H9 (cell line): ENCODE results near the gene FARS2. TPM values are rescaled to one million over a fixed set of nuclear protein-coding genes. Genes with fewer than 3 reads are reported as not detected.

Experiments used
- DNase-seq: peaks from one replicate; pipeline ENCODE4 v3.0.0-alpha.2; 2017
- H2AFZ ChIP-seq: one replicate; pipeline ENCODE4 v1.6.1; 2013; ENCODE audit warnings: mild to moderate bottlenecking, low read length, control low read depth, moderate library complexity
- H2AK5ac ChIP-seq: 2 replicates; pipeline ENCODE4 v1.6.1; 2013; ENCODE audit warnings: low read length, control low read depth, mixed read lengths; ENCODE audit not compliant: insufficient read length
- H2BK120ac ChIP-seq: one replicate; pipeline ENCODE4 v1.6.1; 2013; ENCODE audit warnings: low read depth, mild to moderate bottlenecking, low read length, control low read depth, inconsistent platforms; ENCODE audit not compliant: poor library complexity, severe bottlenecking
- H2BK12ac ChIP-seq: 2 replicates; pipeline ENCODE4 v1.6.1; 2013; ENCODE audit warnings: low read length, control low read depth, mixed read lengths, low read depth; ENCODE audit not compliant: insufficient read length
- H2BK15ac ChIP-seq: 2 replicates; pipeline ENCODE4 v1.6.1; 2013; ENCODE audit warnings: low read depth, low read length, control low read depth
- H2BK20ac ChIP-seq: one replicate; pipeline ENCODE4 v1.6.1; 2013; ENCODE audit warnings: low read depth, mild to moderate bottlenecking, low read length, control low read depth, inconsistent platforms; ENCODE audit not compliant: poor library complexity, severe bottlenecking
- H2BK5ac ChIP-seq: 2 replicates; pipeline ENCODE4 v1.6.1; 2013; ENCODE audit warnings: low read length, control low read depth, mixed read lengths; ENCODE audit not compliant: insufficient read length
- H3K14ac ChIP-seq: 2 replicates; pipeline ENCODE4 v1.6.1; 2013; ENCODE audit warnings: low read length, control low read depth; ENCODE audit not compliant: insufficient read depth
- H3K18ac ChIP-seq: 2 replicates; pipeline ENCODE4 v1.6.1; 2013; ENCODE audit warnings: low read depth, mild to moderate bottlenecking, mixed read lengths, low read length, control low read depth; ENCODE audit not compliant: insufficient read length
- H3K23ac ChIP-seq: 2 replicates; pipeline ENCODE4 v1.6.1; 2013; ENCODE audit warnings: low read length, control low read depth, mixed read lengths, low read depth; ENCODE audit not compliant: insufficient read length
- H3K23me2 ChIP-seq: 2 replicates; pipeline ENCODE4 v1.6.1; 2013; ENCODE audit warnings: low read depth, mild to moderate bottlenecking, mixed read lengths, low read length, control low read depth; ENCODE audit not compliant: insufficient read length, poor library complexity, severe bottlenecking
- H3K27ac ChIP-seq: 2 replicates; pipeline ENCODE4 v1.5.1; 2013; ENCODE audit warnings: low read length, control low read depth, mixed read lengths, low read depth; ENCODE audit not compliant: insufficient read length
- H3K27me3 ChIP-seq: 2 replicates; pipeline ENCODE4 v1.6.1; 2013; ENCODE audit warnings: low read length, control low read depth, inconsistent platforms; ENCODE audit not compliant: insufficient read depth
- H3K4ac ChIP-seq: 2 replicates; pipeline ENCODE4 v1.6.1; 2013; ENCODE audit warnings: low read depth, mild to moderate bottlenecking, control low read depth, inconsistent platforms, low read length, moderate library complexity
- H3K4me1 ChIP-seq: 2 replicates; pipeline ENCODE4 v1.6.1; 2013; ENCODE audit warnings: low read length, control low read depth, inconsistent platforms; ENCODE audit not compliant: insufficient read depth
- H3K4me2 ChIP-seq: 2 replicates; pipeline ENCODE4 v1.6.1; 2013; ENCODE audit warnings: low read length, control low read depth, mixed read lengths; ENCODE audit not compliant: insufficient read length, insufficient read depth
- H3K56ac ChIP-seq: 2 replicates; pipeline ENCODE4 v1.6.1; 2013; ENCODE audit warnings: low read depth, mild to moderate bottlenecking, mixed read lengths, low read length, control low read depth; ENCODE audit not compliant: insufficient read length
- H3K79me1 ChIP-seq: 2 replicates; pipeline ENCODE4 v1.6.1; 2013; ENCODE audit warnings: low read depth, mild to moderate bottlenecking, moderate library complexity, low read length, control low read depth, inconsistent platforms; ENCODE audit not compliant: insufficient read depth, poor library complexity, severe bottlenecking
- H3K79me2 ChIP-seq: 2 replicates; pipeline ENCODE4 v1.6.1; 2013; ENCODE audit warnings: low read length, control low read depth, inconsistent platforms; ENCODE audit not compliant: insufficient read depth
- H3K9ac ChIP-seq: 2 replicates; pipeline ENCODE4 v1.6.1; 2013; ENCODE audit warnings: low read length, control low read depth, mixed read lengths; ENCODE audit not compliant: insufficient read length; ENCODE audit errors: extremely low read depth
- H3K9me3 ChIP-seq: one replicate; pipeline ENCODE4 v1.6.1; 2013; ENCODE audit warnings: low read depth, low read length, inconsistent platforms; ENCODE audit not compliant: control insufficient read depth
- H3T11ph ChIP-seq: one replicate; pipeline ENCODE4 v1.6.1; 2013; ENCODE audit warnings: mild to moderate bottlenecking, low read length, control low read depth, inconsistent platforms
- H4K20me1 ChIP-seq: one replicate; pipeline ENCODE4 v1.6.1; 2013; ENCODE audit not compliant: control insufficient read depth, insufficient read length, insufficient read depth
- H4K5ac ChIP-seq: 2 replicates; pipeline ENCODE4 v1.6.1; 2013; ENCODE audit warnings: low read depth, mild to moderate bottlenecking, mixed read lengths, low read length, control low read depth; ENCODE audit not compliant: insufficient read length
- H4K8ac ChIP-seq: replicated peaks from 2 replicates; pipeline ENCODE4 v1.6.1; 2013; ENCODE audit warnings: low read length, control low read depth, mixed read lengths, low read depth; ENCODE audit not compliant: insufficient read length
- H4K91ac ChIP-seq: 2 replicates; pipeline ENCODE4 v1.6.1; 2013; ENCODE audit warnings: low read depth, mild to moderate bottlenecking, moderate library complexity, mixed read lengths, low read length, control low read depth; ENCODE audit not compliant: insufficient read length
- H3K27ac Mint-ChIP-seq, 3 experiments: 2 replicates in 2 of 3; 3 replicates in 1 of 3; pipeline ENCODE4 v1.8.0; 2020 to 2021; ENCODE audit warnings: mixed read lengths in 3 of 3, mild to moderate bottlenecking in 1 of 3, moderate library complexity in 1 of 3
- H3K27me3 Mint-ChIP-seq: 2 replicates; pipeline ENCODE4 v1.8.0; 2021; ENCODE audit warnings: low read depth, mild to moderate bottlenecking, moderate library complexity, mixed read lengths
- H3K36me3 Mint-ChIP-seq, 3 experiments: 2 replicates in 2 of 3; 3 replicates in 1 of 3; pipeline ENCODE4 v1.8.0; 2020 to 2021; ENCODE audit warnings: low read depth in 3 of 3, mixed read lengths in 3 of 3; ENCODE audit not compliant: insufficient read depth in 1 of 3
- H3K4me1 Mint-ChIP-seq, 2 experiments: 2 replicates each; pipeline ENCODE4 v1.8.0; 2020; ENCODE audit warnings: mixed read lengths in 2 of 2
- H3K4me3 Mint-ChIP-seq, 2 experiments: 2 replicates in 1 of 2; 3 replicates in 1 of 2; pipeline ENCODE4 v1.8.0; 2020 to 2021; ENCODE audit warnings: mild to moderate bottlenecking in 2 of 2, mixed read lengths in 2 of 2, moderate library complexity in 1 of 2
- H3K9me3 Mint-ChIP-seq, 2 experiments: 2 replicates in 1 of 2; 3 replicates in 1 of 2; pipeline ENCODE4 v1.8.0; 2020; ENCODE audit warnings: mild to moderate bottlenecking in 2 of 2, mixed read lengths in 2 of 2, moderate library complexity in 1 of 2
- WGBS: extraction: QIAGEN DNeasy Blood & Tissue Kit; methylation state at CpG from one replicate; pipeline ENCODE4 v1.1.7; 2013; ENCODE audit warnings: missing lambda C conversion rate, low lambda C conversion rate, mixed read lengths; ENCODE audit not compliant: insufficient read length; ENCODE audit errors: extremely low coverage; 5-methylcytosine and 5-hydroxymethylcytosine counted together
- total RNA-seq: library from RNA; stranded (reverse); gene quantifications from 2 replicates; pipeline ENCODE4 v1.2.1, GENCODE V29; 2021
- TF ChIP-seq, protein P1 (sequence below): fragments of 200-600 bp; sonication (generic); conservative IDR thresholded peaks from 3 replicates; pipeline ENCODE4 v1.8.0; 2021; ENCODE audit warnings: antibody characterized with exemption, mild to moderate bottlenecking

Gene FARS2
- total RNA-seq, 1 experiment from 2014 or later = 8.5 TPM

- H3T11ph ChIP-seq = no peak overlapping the region
- no peaks in the 10 kb centered on the region for H3K79me1 ChIP-seq
- no peak overlapping the region for H4K5ac ChIP-seq
- H3K18ac ChIP-seq = no peak overlapping the region
- no peaks in the 10 kb centered on the region; a peak in 1 of 5 replicates for H3K9me3 Mint-ChIP-seq
- no peak overlapping the region for H2BK20ac ChIP-seq
- H3K4me3 Mint-ChIP-seq = no peak overlapping the region
- H2AFZ ChIP-seq = no peak overlapping the region
- H3K27me3 Mint-ChIP-seq = no peaks in the 10 kb centered on the region
- no peak overlapping the region for H2BK120ac ChIP-seq
- no peaks in the 10 kb centered on the region for H3K79me2 ChIP-seq
- DNase-seq = no peak
- H3K4me1 ChIP-seq = no peaks in the 10 kb centered on the region; the same call in 1 of the 2 replicates
- H3K27ac ChIP-seq = no peak overlapping the region
- H2BK5ac ChIP-seq = no peak overlapping the region
- H3K56ac ChIP-seq = no peak overlapping the region
- no peak overlapping the region for H3K14ac ChIP-seq
- TF ChIP-seq, protein P1, sequence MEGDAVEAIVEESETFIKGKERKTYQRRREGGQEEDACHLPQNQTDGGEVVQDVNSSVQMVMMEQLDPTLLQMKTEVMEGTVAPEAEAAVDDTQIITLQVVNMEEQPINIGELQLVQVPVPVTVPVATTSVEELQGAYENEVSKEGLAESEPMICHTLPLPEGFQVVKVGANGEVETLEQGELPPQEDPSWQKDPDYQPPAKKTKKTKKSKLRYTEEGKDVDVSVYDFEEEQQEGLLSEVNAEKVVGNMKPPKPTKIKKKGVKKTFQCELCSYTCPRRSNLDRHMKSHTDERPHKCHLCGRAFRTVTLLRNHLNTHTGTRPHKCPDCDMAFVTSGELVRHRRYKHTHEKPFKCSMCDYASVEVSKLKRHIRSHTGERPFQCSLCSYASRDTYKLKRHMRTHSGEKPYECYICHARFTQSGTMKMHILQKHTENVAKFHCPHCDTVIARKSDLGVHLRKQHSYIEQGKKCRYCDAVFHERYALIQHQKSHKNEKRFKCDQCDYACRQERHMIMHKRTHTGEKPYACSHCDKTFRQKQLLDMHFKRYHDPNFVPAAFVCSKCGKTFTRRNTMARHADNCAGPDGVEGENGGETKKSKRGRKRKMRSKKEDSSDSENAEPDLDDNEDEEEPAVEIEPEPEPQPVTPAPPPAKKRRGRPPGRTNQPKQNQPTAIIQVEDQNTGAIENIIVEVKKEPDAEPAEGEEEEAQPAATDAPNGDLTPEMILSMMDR = no peak
- H3K27me3 ChIP-seq = no peaks in the 10 kb centered on the region
- H3K9me3 ChIP-seq = no peaks in the 10 kb centered on the region
- H2AK5ac ChIP-seq = no peak overlapping the region
- no peak overlapping the region; a peak in 2 of 7 replicates for H3K27ac Mint-ChIP-seq
- H4K91ac ChIP-seq = no peak overlapping the region
- no peaks in the 10 kb centered on the region for H4K20me1 ChIP-seq
- H2BK12ac ChIP-seq = no peak overlapping the region
- WGBS = no CpG with 5 or more reads among the region's 10 CpGs
- no peak overlapping the region for H4K8ac ChIP-seq
- no peaks in the 10 kb centered on the region for H3K36me3 Mint-ChIP-seq
- H3K23ac ChIP-seq = no peak overlapping the region
- no peak overlapping the region for H3K4me2 ChIP-seq
- H3K9ac ChIP-seq = no peak overlapping the region
- H3K4me1 Mint-ChIP-seq = peaks cover 25 to 35% of the 10 kb centered on the region in 2 experiments
- H3K4ac ChIP-seq = no peak overlapping the region
- H2BK15ac ChIP-seq = no peak overlapping the region
- no peaks in the 10 kb centered on the region for H3K23me2 ChIP-seq
These were observed 525.1 kb downstream of the FARS2 start for GRCh38 chr6:5786321-5786968.
